Gastrocnemius medialis (tissue), 4 donors: ENCODE data around the gene ZNF440. TPM values are rescaled to one million over a fixed set of nuclear protein-coding genes. Genes with fewer than 3 reads are reported as not detected.
"Not testable (repeated sequence)": the region's sequence is repeated elsewhere in the genome, so short reads cannot be mapped to it uniquely, and the experiment has no call there.

Source experiments
- ATAC-seq, 2 donors: fragments of 150-250 bp; one replicate each; pipeline ENCODE4 v1.9.1; 2016
- DNase-seq, 2 donors: peaks; one replicate each; pipeline ENCODE4 v3.0.0-alpha.2; 2019
- H3K27ac ChIP-seq, 4 donors: fragments of 200-600 bp; sonication (generic); 1 replicate in 1 of 4; 2 replicates in 3 of 4; pipeline ENCODE4 v1.5.1; 2016 to 2018; ENCODE audit warnings: mild to moderate bottlenecking in 2 of 4, moderate library complexity in 1 of 4
- H3K27me3 ChIP-seq, 3 donors: fragments of 200-600 bp; sonication (generic) in 2 of 3; 1 replicate in 1 of 3; 2 replicates in 2 of 3; pipeline versions ENCODE4 v1.5.1 to v1.6.0; 2016 to 2019; ENCODE audit warnings: mild to moderate bottlenecking in 1 of 3, moderate library complexity in 1 of 3
- H3K36me3 ChIP-seq, 2 donors: fragments of 200-600 bp; sonication (generic) in 1 of 2; one replicate each; pipeline ENCODE4 v1.5.1; 2017 to 2018
- H3K4me1 ChIP-seq, 2 donors: fragments of 200-600 bp; sonication (generic) in 1 of 2; one replicate each; pipeline ENCODE4 v1.5.1; 2016 to 2017; ENCODE audit warnings: mild to moderate bottlenecking in 2 of 2
- H3K4me3 ChIP-seq, 4 donors: fragments of 200-600 bp; sonication (generic) in 3 of 4; 1 replicate in 1 of 4; 2 replicates in 3 of 4; pipeline ENCODE4 v1.5.1; 2016 to 2019; ENCODE audit warnings: mild to moderate bottlenecking in 2 of 4
- H3K9me3 ChIP-seq, 3 donors: fragments of 200-600 bp; sonication (generic) in 2 of 3; 1 replicate in 1 of 3; 2 replicates in 2 of 3; pipeline ENCODE4 v1.5.1; 2016 to 2019
- POLR2A ChIP-seq, 2 donors: fragments of 450-650 bp; IDR thresholded peaks; one replicate each; pipeline ENCODE4 v1.6.1; 2017; ENCODE audit warnings: antibody characterized with exemption in 2 of 2, mild to moderate bottlenecking in 2 of 2, moderate library complexity in 2 of 2
- in situ Hi-C, 4 donors: fragments of 200-750 bp; cut with MboI; loops; one replicate each; pipeline versions ENCODE4 v1.15.0 to v1.8.0; 2017; ENCODE audit warnings: low sequenced_read_pairs in 4 of 4
- intact Hi-C: fragments of 100-400 bp; cut with DNase I; formaldehyde crosslinking; loops from one replicate; pipeline ENCODE4 v1.15.1; 2023; ENCODE audit warnings: low total_unique reads
- total RNA-seq, 4 donors: library from RNA; depleted of rRNA; stranded (reverse); fragments of >200 nt; gene quantifications; one replicate each; pipeline versions ENCODE4 v1.1.0 to v1.2.3, GENCODE V29; 2016
- TF ChIP-seq, protein P1 (sequence below), 5 experiments: fragments of 450-650 bp in 3 of 5; fragments of 200-600 bp in 2 of 5; sonication (generic) in 2 of 5; IDR thresholded peaks in 4 of 5; conservative IDR thresholded peaks in 1 of 5; 1 replicate in 4 of 5; 2 replicates in 1 of 5; pipeline ENCODE4 v1.5.1; 2016 to 2019; ENCODE audit warnings: antibody characterized with exemption in 5 of 5, mild to moderate bottlenecking in 3 of 5, moderate library complexity in 3 of 5

Gene ZNF440
- total RNA-seq, 4 donors from 2014 or later = 2.5 to 5.5 (median 4.2) TPM

GRCh38 chr19:11848200-11848593 lies 34.1 kb downstream of the ZNF440 start:
- TF ChIP-seq, protein P1, sequence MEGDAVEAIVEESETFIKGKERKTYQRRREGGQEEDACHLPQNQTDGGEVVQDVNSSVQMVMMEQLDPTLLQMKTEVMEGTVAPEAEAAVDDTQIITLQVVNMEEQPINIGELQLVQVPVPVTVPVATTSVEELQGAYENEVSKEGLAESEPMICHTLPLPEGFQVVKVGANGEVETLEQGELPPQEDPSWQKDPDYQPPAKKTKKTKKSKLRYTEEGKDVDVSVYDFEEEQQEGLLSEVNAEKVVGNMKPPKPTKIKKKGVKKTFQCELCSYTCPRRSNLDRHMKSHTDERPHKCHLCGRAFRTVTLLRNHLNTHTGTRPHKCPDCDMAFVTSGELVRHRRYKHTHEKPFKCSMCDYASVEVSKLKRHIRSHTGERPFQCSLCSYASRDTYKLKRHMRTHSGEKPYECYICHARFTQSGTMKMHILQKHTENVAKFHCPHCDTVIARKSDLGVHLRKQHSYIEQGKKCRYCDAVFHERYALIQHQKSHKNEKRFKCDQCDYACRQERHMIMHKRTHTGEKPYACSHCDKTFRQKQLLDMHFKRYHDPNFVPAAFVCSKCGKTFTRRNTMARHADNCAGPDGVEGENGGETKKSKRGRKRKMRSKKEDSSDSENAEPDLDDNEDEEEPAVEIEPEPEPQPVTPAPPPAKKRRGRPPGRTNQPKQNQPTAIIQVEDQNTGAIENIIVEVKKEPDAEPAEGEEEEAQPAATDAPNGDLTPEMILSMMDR (IDR thresholded peaks at IDR 0.05 in 4 of 5, conservative IDR thresholded peaks at IDR 0.05 in 1 of 5) = no peak
- TF ChIP-seq POLR2A (IDR thresholded peaks at IDR 0.05) = no peak
- intact Hi-C loops = loop anchor here (2.0 kb wide), 1 partner anchor 49 kb away; the partner anchor contains the start of gene ZNF491
- Histone ChIP-seq H3K4me1 (peaks cover 0 to 5% of the 10 kb centered on the region in 2 donors), H3K27ac (no peak overlapping the region), H3K9me3 (no peaks in the 10 kb centered on the region), H3K27me3 (peaks cover 0 to 17% (median 10%) of the 10 kb centered on the region in 3 donors), H3K4me3 (peak overlapping the region; percentile 51 to 64 (median 59)), H3K36me3 (no peaks in the 10 kb centered on the region)
- ATAC-seq (no peak), DNase-seq (no peak)
- in situ Hi-C loops = no loop called here

GRCh38 chr19:11848594-11849469 lies 34.8 kb downstream of the ZNF440 start, which contains the start of gene ZNF439:
TSS of gene ZNF439 (plus strand) at chr19:11848726. CDS start at chr19:11848868, 142 bp downstream.
- in situ Hi-C loops (no loop called here), intact Hi-C loops (loop anchor here (2.0 kb wide), 1 partner anchor 50 kb away; the partner anchor contains the start of gene ZNF491)
- H3K27ac ChIP-seq = peak within 1 kb of the TSS in 2 of 4 donors; percentile 15 to 25
- peak within 1 kb of the TSS; percentile 51 to 64 (median 59) for H3K4me3 ChIP-seq
- H3K9me3 ChIP-seq = no peaks in the 10 kb centered on the region
- ATAC-seq = peak; percentile 54 to 60
- TF ChIP-seq POLR2A (IDR thresholded peaks at IDR 0.05) = no peak
- TF ChIP-seq, protein P1 (IDR thresholded peaks at IDR 0.05 in 4 of 5, conservative IDR thresholded peaks at IDR 0.05 in 1 of 5) = no peak
- peak; percentile 57 to 58 for DNase-seq
- H3K27me3 ChIP-seq = peaks cover 0 to 17% (median 10%) of the 10 kb centered on the region in 3 donors
- H3K36me3 ChIP-seq = no peaks in the 10 kb centered on the region
- H3K4me1 ChIP-seq = peaks cover 0 to 5% of the 10 kb centered on the region in 2 donors

DNA sequence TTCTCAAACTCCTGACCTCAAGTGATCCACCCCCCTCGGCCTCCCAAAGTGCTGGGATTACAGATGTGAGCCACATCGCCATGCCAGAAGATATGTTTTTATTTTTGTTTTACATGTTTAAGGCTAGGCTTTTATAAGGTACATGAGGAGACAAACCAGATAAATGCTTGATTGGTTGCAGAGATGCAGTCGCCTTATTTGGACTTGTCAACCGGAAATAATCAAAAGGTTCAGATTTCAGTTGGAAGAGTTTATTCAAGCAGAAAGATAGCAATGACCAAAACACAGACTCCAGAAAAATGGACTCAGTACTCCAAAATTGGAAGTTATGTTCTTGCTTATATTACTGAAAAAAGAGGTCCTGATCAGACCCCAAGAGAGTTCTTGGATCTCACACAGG lies 36.2 kb downstream of the ZNF440 start:
- peaks cover 0 to 17% (median 10%) of the 10 kb centered on the region in 3 donors for H3K27me3 ChIP-seq
- H3K9me3 ChIP-seq, DNase-seq, H3K27ac ChIP-seq, intact Hi-C loops, H3K4me3 ChIP-seq, H3K4me1 ChIP-seq, H3K36me3 ChIP-seq, in situ Hi-C loops, ATAC-seq: not testable (repeated sequence)

DNA sequence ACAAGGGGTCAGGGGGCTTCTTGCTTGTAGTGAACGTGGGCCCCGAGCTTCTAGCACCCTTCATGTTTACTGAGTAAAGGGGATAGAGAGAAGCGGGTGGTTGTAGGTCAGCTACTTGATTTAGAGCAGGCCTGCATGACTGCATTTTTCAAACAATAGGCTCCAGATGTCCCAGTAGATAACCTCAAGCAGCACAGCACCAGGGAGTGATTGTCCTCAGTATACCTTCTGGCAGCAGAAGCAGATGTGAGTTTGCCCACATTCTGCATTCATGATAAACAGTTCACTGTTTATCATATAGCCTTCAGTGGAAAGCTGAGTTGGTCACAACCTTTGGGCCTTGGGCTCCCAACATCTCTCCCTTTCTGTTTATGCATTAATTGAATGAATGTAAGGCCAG lies 39.3 kb downstream of the ZNF440 start:
- no peaks in the 10 kb centered on the region for H3K36me3 ChIP-seq

More for the DNA sequence above, 39.3 kb downstream of the ZNF440 start:
- in situ Hi-C loops (no loop called here), intact Hi-C loops (no loop called here)
- Histone ChIP-seq H3K9me3 (no peaks in the 10 kb centered on the region), H3K4me1 (peaks cover 0 to 5% of the 10 kb centered on the region in 2 donors), H3K4me3 (no peak overlapping the region), H3K27me3 (peaks cover 0 to 15% (median 8%) of the 10 kb centered on the region in 3 donors), H3K27ac (no peak overlapping the region)
- DNase-seq = no peak
- ATAC-seq = no peak
- TF ChIP-seq, protein P1 (IDR thresholded peaks at IDR 0.05 in 4 of 5, conservative IDR thresholded peaks at IDR 0.05 in 1 of 5) = no peak
- no peak for TF ChIP-seq POLR2A (IDR thresholded peaks at IDR 0.05)
